Ecto neural progenitor cell (in vitro differentiated cells): ENCODE measurements around the gene IBTK.
"Not testable (repeated sequence)": the region's sequence is repeated elsewhere in the genome, so short reads cannot be mapped to it uniquely, and the experiment has no call there.

Source experiments
- DNase-seq: peaks from one replicate; pipeline ENCODE4 v3.0.0-alpha.2; 2018; ENCODE audit warnings: low spot score

Gene IBTK, protein sequence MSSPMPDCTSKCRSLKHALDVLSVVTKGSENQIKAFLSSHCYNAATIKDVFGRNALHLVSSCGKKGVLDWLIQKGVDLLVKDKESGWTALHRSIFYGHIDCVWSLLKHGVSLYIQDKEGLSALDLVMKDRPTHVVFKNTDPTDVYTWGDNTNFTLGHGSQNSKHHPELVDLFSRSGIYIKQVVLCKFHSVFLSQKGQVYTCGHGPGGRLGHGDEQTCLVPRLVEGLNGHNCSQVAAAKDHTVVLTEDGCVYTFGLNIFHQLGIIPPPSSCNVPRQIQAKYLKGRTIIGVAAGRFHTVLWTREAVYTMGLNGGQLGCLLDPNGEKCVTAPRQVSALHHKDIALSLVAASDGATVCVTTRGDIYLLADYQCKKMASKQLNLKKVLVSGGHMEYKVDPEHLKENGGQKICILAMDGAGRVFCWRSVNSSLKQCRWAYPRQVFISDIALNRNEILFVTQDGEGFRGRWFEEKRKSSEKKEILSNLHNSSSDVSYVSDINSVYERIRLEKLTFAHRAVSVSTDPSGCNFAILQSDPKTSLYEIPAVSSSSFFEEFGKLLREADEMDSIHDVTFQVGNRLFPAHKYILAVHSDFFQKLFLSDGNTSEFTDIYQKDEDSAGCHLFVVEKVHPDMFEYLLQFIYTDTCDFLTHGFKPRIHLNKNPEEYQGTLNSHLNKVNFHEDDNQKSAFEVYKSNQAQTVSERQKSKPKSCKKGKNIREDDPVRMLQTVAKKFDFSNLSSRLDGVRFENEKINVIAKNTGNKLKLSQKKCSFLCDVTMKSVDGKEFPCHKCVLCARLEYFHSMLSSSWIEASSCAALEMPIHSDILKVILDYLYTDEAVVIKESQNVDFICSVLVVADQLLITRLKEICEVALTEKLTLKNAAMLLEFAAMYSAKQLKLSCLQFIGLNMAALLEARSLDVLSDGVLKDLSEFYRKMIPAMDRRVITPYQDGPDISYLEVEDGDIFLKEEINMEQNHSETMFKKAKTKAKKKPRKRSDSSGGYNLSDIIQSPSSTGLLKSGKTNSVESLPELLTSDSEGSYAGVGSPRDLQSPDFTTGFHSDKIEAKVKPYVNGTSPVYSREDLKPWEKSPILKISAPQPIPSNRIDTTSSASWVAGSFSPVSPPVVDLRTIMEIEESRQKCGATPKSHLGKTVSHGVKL (N-terminal part only)

DNA sequence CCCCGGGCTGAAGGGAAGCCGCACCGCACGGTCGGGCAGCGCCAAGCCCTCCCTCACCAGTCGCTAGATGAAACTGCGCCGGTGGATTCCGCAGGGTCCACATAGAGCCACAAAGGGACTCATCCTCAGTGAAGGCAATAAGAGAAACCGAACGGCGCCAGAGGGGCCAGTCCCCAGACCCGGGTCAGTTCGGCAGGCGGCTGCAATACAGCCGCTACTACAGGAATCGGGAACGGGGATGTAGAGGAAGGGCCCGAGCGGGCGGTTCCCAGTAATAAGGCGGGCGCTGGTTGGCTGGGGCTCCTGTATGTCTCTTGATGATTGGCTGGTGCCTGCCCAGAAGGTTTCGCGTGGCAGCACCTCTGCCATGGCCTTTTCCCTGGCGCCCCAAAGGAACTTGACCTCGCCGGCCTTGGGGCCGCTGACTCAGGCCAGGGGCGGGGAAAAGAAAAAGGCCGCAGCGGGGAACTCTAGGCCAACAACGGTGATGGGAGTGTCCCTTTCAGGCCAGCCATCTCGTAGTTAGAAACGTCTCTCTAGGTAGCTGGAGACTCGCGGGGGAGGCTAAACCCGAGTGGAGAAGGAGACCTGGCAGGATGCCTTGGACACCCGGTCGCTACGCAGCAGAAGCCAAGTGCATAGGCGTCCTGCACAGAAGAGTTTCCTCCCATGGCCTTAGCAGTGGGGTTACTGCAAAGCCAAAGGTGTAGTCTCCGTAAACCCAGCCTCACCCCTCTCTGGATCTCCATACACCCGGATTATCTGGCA lies at the start of gene IBTK:
Gene IBTK, minus strand, starts transcription at position 240 of the 768 bp plus-strand sequence. CDS start 7,258 bp downstream, outside the sequence.
- peak; percentile 95 for DNase-seq

DNA sequence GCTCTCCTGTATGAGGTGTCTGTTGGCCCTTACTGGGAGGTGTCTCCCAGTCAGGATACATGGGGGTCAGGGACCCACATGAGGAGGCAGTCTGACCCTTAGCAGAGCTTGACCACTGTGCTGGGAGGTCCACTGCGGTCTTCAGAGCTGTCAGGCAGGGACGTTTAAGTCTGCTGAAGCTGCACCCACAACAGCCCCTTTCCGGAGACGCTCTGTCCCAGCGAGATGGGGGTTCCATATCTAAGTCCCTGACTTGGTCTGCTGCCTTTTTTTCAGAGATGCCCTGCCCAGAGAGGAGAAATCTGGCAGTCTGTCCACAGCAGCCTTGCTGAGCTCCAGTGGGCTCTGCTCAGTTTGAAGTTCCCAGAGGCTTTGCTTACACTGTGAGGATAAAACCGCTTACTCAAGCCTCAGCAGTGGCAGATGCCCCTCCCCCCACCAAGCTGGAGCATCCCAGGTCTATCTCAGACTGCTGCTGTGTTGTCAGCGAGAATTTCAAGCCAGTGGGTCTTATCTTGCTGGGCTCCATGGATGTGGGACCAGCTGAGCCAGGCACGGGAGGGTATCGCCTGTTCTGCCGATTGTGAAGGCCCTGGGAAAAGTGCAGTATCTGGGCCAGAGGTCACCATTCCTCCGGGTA lies 36.3 kb upstream of the IBTK start:
- DNase-seq, result peak; percentile 58

DNA sequence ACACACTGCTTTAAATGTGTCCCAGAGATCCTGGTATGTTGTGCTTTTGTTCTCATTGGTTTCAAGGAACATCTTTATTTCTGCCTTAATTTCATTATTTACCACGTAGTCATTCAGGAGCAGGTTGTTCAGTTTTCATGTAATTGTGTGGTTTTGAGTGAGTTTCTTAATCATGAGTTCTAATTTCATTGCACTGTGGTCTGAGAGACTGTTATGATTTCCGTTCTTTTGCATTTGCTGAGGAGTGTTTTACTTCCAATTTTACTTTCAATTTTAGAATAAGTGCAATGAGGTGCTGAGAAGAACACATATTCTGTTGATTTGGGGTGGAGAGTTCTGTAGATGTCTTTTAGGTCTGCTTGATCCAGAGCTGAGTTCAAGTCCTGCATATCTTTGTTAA lies 34.0 kb upstream of the IBTK start:
- DNase-seq, result not testable (repeated sequence)

DNA sequence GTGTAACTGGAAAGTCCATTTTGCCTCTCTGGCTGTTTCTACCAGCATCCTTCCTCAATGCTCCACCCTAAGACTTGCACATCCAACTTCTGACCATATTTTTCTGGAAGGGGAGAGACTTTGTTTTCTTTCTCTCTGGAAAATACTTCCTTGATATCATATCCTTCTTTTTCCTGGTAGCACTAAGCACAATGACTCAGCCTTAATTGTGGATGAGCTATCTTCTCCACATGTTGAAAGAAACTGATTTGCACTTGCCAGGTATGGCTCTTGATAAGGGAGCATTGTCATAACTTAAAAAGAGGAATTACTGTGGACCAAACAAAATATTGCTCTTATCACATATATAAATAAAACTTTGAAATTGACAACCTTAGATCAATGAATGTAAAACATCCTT lies 30.1 kb upstream of the IBTK start:
- no peak for DNase-seq

DNA sequence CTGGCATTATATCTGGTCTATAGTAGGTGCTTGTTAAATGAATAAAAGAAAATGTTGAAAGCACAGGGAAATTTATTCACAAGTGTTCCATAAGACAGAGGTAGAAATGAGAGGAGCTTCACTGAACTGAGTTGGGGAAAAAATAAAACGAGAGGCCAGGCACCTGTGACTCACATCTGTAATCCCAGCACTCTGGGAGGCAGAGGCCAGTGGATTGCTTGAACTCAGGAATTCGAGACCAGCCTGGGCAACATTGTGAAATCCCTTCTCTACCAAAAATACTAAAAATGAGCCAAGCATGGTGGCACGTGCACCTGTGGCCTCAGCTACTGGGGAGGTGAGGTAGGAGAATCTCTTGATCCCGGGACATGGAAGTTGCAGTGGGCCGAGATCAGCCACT lies 28.1 kb upstream of the IBTK start:
- DNase-seq, result no peak

DNA sequence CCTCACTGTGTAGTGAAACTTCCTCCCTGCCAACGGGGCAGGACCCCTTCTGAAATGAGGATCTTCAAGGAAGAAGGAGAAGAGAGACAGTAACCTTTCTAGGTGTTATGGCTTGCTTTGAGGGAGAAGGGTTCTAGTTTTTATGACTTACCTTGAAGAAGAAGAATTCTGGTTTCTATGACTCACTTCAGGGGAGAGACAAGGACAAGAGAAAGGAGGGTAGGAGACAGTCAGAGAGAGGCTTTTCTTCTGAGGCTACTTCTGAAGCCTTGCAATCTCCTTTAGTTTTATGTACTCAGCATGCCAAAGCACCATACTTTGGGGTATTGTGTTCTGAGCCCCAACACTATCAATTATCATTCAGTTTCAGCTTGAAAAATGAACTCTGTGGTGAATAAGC lies 25.8 kb upstream of the IBTK start:
- no peak for DNase-seq

DNA sequence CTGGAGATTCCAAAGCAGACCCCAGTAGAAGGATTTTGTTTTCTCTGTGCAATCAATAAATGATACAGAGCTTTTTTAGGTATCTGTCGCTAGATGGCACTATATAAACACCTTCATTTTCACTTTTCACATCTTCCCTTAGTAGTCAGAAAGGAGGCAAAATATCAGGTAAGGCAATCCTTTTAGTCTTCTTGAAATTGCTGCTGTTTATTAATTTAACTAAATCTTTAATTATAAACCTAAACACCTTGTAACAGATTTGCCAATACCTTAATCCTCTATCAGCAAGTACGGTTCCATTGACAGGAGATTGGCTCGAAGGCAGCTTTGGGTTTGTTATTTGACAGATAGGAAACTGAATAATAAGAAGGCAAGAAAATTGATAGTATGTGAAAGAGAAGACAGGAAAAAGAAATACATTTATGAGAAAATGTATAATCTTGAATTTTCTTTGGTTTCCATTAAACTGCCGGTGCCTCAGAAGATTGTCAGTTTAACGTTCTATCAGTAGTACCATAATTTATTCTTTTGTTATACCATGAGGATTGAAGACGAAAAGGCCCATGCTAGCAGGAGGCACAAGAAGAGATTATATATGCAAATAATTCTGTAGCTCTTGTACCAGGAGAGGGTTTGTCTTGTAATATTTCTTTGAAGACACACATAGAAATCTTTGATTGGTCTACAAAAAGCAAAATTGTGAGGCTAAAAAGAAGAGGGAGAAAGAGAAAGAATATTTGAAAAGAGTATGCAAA lies 23.5 kb upstream of the IBTK start:
- no peak for DNase-seq

DNA sequence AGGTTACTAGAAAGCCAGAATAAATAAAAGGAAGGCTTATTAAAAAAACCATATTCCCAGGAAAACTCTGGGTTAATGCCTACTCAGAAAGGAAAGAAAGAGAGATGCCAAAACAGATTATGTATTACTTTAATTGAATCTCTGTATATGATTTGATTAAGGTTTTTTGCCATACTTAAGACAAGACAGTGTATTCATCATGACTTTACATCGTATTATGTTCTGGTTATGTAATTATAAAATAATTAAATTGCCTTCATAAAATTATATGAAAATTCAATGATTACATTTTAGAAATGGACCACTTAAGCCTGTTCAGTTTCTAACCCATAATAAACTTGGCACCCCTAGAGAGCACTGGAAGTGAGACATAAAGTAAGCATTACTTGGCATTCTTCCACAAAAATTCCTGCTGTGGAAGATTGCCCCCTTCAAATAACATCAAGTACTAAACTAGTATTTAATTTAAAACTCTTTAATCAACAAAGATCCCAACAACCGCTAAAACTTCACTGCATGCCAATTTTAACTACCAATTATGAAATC lies 20.8 kb upstream of the IBTK start:
- DNase-seq, result no peak

DNA sequence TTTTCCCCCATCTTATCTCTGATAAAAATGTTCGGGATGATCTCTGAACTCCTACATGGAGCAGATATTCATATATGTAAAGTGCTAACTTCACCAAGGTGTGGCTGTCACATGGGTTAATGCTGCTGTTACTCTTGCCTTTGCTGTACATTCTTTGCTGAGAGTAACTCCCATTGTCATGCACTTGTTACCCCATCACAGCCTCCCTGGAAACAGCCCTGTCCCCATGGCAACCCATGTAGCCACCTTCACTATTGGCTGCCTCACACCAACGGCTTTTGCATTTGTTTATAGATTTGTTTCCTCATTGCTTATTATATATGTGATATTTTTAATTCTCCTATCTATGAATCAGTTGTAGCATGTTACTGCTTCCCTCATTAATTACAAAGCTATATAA lies 17.3 kb upstream of the IBTK start:
- no peak for DNase-seq

DNA sequence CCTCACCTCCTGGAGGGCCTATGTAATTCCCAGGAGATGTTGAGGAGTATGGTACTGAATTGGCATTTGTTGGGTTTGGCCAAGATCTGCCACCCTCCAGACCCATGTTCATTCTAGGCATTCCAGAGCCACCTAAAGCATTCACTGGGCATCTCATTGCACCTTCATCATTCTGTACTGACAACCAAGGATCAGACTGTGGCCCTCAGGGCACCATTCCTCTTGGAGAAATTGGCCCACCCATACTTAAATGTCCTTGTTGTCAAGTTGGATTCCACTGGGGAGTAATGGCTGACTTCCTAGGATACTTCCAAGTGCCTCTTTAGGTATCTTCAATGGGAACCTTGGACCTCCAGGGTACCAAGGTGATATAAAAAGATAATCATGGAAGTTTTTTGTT lies 16.8 kb upstream of the IBTK start:
- no peak for DNase-seq

DNA sequence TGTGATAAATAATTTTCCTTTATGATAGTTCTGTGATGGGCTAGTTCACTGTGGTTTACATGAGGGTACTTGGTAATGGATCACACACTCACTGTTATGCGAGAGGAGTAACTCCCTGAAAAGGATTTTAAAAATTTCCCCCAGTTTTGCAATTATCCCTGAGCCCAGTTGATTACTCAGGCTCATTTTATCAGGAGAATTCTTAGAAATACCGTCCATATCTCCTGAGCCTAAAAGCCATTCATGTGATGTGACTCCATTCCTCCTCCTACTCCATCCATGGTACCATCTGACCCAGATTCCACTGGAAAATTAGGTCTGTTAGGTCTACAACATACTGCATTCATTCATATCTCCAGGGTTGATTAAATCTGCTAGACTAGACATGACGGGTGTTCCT lies 16.4 kb upstream of the IBTK start:
- no peak for DNase-seq

DNA sequence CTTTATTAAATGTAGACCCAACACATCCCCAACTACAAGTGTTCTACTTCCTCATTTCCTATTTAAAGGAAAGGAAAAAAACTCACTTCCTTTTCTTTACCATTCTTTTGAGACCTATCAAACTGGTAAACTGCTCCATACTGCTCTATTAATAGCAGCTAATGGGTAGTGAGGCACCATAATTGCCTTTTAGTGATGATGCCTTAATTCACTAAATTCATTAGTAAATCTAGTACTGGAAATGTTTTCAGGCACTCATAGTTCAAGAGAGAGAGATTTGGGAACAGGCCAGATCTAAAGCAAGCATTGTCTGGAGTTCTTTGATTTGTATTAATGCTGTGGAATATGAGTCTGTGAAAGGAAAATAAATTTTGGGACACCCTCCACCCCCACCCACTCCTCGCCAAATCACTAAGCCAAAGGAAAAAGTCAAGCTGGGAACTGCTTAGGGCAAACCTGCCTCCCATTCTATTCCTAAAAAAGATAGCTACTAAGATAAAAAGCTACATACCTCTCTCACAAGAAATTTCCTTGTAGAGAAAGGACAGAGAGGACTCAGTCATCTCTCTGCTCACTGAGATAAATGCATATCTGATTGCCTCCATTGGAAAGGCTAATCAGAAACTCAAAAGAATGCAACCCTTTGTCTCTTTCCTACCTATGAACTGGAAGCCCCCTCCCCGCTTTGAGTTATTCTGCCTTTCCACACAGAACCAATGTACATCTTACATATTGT lies 13.6 kb upstream of the IBTK start:
- no peak for DNase-seq

DNA sequence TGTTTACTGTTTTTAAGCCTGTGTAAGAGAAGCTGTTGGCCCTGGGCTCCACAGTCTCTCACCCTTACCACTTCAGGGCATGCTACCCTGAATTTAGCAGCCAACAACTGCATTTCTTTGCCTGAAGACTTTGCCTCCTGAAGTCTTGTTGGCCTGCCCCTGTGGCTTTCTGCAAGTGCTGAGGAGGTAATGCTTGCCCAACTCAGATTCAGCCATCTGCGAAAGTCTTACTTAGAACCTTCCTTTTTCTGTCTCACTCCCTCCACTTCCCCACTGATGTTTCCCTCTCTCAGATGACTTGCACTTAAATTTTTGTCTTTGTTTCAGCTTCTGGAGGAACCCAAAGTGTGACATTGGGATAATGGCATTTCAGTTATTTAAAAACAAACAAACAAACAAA lies 11.8 kb upstream of the IBTK start:
- no peak for DNase-seq

DNA sequence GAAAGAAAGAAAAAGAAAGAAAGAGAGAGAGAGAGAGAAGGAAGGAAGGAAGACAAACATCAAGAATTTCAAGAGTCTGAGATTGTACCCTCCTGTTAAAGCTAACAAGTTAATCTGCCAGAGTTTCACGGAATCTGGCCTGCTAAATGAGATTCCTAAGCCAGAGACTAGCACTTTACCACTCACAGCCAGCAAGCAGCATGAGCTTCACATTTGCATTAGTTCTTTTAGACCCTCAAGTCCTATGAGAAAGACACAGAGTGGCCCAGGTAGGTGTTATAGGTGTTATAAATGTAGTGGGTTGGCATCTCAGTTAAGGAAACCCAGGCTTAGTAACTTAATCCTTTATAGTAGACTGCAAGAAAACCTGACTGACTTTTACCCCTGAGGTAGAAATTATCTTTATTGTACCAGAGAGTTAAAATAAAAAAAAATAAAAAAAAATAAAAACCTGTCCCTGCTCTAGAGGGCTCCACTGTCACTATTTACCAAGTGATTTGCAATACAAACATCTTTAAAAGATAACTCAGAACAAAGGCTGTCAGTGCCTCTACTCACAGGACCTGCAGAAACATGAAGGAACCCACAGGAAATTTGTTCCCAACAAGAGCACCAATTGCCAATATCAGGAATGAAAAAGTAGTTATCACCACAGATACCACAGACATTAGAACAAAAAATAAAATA lies 9.7 kb upstream of the IBTK start:
- no peak for DNase-seq

DNA sequence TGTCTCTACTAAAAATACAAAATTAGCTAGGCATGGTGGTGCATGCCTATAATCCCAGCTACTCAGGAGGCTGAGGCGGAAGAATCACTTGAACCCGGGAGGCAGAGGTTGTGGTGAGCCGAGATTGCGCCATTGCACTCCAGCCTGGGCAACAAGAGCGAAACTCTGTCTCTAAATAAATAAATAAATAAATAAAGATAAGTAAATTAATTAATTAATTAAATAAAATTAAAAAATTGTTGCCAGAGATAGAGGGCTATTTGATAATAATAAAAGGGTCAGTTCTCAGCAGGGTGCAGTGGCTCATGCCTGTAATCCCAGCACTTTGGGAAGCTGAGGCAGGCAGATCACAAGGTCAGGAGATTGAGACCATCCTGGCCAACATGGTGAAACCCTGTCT lies 7.2 kb upstream of the IBTK start:
- DNase-seq, result not testable (repeated sequence)

DNA sequence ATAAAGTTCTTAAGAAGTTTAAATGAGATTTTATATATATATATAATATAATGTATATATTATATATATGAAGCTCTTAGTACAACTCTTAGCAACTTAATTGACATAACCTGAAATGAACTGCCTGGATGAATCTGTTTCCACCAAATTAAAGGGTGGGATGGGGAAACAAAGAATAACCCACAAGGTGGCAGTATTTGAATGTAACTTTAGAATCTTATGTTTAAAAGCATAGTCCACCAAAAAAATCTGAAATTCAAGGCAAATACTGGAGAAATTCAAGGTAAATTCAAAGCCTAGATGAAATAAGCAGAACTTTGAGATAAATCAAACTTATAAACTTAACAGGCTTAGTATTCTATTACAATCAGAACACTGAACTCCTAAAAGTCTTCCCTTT lies 4.4 kb upstream of the IBTK start:
- DNase-seq, result no peak

DNA sequence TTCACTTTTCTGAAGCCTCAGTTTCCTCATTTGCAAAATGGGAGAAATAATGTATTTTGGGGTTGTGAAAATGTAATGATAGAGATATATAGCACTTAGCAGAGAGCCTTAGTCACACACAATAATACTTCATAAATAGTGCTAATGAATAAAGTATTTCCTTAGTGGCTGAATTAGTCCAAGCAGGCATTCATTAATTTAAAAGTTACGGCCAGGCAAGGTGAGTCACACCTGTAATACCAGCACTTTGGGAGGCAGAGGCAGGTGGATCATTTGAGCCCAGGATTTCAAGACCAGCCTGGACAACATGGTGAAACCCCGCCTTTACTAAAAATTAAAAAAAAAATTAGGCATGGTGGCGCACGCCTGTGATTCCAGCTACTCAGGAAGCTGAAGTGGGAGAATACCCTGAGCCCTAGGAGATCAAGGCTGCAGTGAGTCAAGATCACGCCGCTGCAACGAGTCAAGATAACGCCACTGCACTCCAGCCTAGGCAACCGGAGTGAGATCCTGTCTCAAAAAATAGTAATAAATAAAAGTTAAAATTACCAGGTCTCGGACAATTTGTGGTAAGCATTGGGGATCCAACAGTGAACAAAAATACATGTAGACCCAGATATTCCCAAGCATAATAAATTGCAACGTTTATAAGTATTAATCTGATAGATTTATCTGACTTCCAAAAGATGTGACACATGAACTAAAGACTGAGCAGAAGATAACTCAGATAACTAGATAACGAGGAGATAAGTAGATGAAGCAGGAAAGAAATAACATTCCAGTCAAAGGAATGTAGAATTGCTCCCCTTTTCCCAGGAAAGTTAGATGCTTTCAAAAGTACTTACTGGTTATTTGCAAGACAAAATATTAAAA lies 2.1 kb upstream of the IBTK start:
- no peak for DNase-seq

DNA sequence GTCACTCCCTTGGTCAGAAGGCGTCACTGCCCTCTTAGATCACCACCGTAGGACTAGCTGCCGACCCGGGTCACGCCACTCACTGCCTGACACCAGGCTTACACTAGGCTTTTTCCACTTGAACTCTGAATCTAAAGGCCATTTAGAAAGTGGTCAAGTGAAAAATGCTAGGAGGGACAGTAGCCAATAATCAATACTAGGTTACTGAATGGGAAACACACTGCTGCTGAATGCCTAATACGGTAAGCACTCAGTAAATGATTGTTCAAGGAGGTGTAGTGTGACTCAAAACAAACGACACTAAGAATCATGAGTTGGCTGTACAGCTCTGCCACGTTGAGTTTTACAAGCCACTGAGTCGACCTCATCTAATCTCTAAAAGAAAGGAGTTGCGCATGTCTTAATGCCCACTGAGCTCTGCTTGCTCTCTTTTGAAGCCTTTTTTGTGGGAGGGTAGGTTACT lies 760 bp upstream of the IBTK start:
- no peak for DNase-seq
